CD4-positive, alpha-beta memory T cell (primary cell): ENCODE measurements around the gene PLBD2. TPM values are rescaled to one million over a fixed set of nuclear protein-coding genes. Genes with fewer than 3 reads are reported as not detected.

Source experiments
- CTCF ChIA-PET: fragments of 350-600 bp; sonication (Branson Sonifier 250); formaldehyde crosslinking; loops from one replicate; lab custom pipeline; 2021; ENCODE audit warnings: inconsistent platforms; ENCODE audit not compliant: partially characterized antibody; lab: Charles Lee
- POLR2A ChIA-PET: fragments of 350-600 bp; sonication (Branson Sonifier 250); formaldehyde crosslinking; loops from one replicate; lab custom pipeline; 2021; ENCODE audit not compliant: partially characterized antibody; lab: Charles Lee
- DNase-seq, 5 donors: peaks; one replicate each; pipeline versions ENCODE4 v3.0.0 to v3.0.0-alpha.2; 2020 to 2022; ENCODE audit warnings: mixed read lengths in 1 of 5
- H3K27ac ChIP-seq: one replicate; pipeline ENCODE4 v1.7.0; 2013; ENCODE audit warnings: low read depth, low read length
- H3K27me3 ChIP-seq: 2 replicates; pipeline ENCODE4 v1.7.0; 2013; ENCODE audit warnings: mild to moderate bottlenecking, low read length, moderate library complexity; ENCODE audit not compliant: insufficient read depth
- H3K36me3 ChIP-seq: 2 replicates; pipeline ENCODE4 v1.7.0; 2013; ENCODE audit warnings: mild to moderate bottlenecking, low read length, moderate library complexity; ENCODE audit not compliant: insufficient read depth
- H3K4me1 ChIP-seq: 2 replicates; pipeline ENCODE4 v1.7.0; 2013; ENCODE audit warnings: mild to moderate bottlenecking, low read length, moderate library complexity; ENCODE audit not compliant: insufficient read depth
- H3K4me3 ChIP-seq, 2 donors: one replicate each; pipeline ENCODE4 v1.7.0; 2013; ENCODE audit warnings: low read length in 2 of 2, mild to moderate bottlenecking in 1 of 2
- H3K9me3 ChIP-seq, 2 donors: one replicate each; pipeline ENCODE4 v1.7.0; 2013; ENCODE audit warnings: low read length in 2 of 2, control low read depth in 1 of 2; ENCODE audit not compliant: control insufficient read depth in 1 of 2
- H3K27ac Mint-ChIP-seq, 7 donors: one replicate each; pipeline ENCODE4 v1.8.0; 2020 to 2021; ENCODE audit warnings: mixed read lengths in 7 of 7, mild to moderate bottlenecking in 6 of 7, inconsistent platforms in 3 of 7, moderate library complexity in 3 of 7
- H3K27me3 Mint-ChIP-seq, 2 donors: one replicate each; pipeline ENCODE4 v1.8.0; 2020 to 2021; ENCODE audit warnings: mixed read lengths in 2 of 2
- H3K36me3 Mint-ChIP-seq, 2 donors: one replicate each; pipeline ENCODE4 v1.8.0; 2020 to 2021; ENCODE audit warnings: mixed read lengths in 2 of 2, inconsistent platforms in 1 of 2, mild to moderate bottlenecking in 1 of 2
- H3K4me1 Mint-ChIP-seq, 4 donors: one replicate each; pipeline ENCODE4 v1.8.0; 2020 to 2021; ENCODE audit warnings: mixed read lengths in 4 of 4, mild to moderate bottlenecking in 1 of 4
- H3K4me3 Mint-ChIP-seq, 8 donors: one replicate each; pipeline ENCODE4 v1.8.0; 2020 to 2021; ENCODE audit warnings: mixed read lengths in 8 of 8, mild to moderate bottlenecking in 7 of 8, moderate library complexity in 6 of 8, inconsistent platforms in 3 of 8
- H3K9me3 Mint-ChIP-seq, 8 donors: one replicate each; pipeline ENCODE4 v1.8.0; 2020 to 2021; ENCODE audit warnings: mixed read lengths in 8 of 8, mild to moderate bottlenecking in 5 of 8, inconsistent platforms in 3 of 8, moderate library complexity in 1 of 8
- intact Hi-C: fragments of 100-400 bp; cut with micrococcal nuclease; formaldehyde crosslinking; loops from one replicate; pipeline ENCODE4 v1.15.1; 2023
- polyA plus RNA-seq, 2 donors: library from polyadenylated mRNA; unstranded; fragments of 300-500 nt; fragmentation: Illumina TruSeq; gene quantifications; one replicate each; pipeline ENCODE4 v1.2.3, GENCODE V29; 2021
- total RNA-seq, 2 experiments: library from RNA; stranded (reverse); gene quantifications; one replicate each; pipeline ENCODE4 v1.2.3, GENCODE V29; 2021

The PLBD2 gene
- total and polyA plus RNA-seq, 4 experiments from 2014 or later = 2.2 to 18.4 (median 13.1) TPM

DNA sequence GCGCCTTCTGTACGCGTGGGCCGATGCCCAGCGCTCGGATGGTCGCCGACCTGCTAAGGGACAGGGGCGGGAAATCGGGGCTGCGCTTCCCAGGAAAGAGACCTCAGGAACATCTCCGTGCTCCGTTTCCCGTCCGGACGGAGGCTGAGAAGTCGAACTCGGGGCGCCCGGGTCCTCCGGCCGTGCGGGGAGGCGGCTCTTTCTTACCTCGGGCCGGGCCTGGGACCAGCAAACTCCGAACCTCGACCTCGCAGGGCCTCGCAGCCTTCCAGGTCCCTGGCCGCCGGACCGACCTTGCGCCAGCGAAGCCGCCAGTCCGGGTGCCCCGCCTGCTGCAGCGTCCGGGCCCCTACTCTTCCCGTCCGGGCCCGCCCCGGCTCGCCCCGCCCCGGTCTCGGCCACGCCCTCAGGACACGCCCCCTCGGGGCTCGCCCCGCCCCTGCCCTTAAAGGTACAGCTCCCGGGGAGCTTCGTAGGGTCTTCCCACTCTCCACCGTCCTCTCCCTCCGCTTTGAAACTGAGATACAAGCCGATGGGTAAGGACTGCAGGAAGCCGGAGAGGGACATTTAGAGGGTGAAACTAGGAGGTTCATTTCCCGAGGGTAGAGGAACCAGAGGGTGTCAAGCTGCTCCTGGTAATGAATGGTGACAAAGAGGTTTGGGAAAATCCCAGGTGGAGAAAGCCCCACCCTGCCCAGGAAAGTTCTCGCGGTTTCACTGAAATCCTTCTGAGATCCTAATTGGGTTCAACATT is 23.4 kb upstream of the PLBD2 start, which contains the start of gene SLC8B1:
Gene SLC8B1, minus strand, starts transcription at position 324 of the 754 bp plus-strand sequence. CDS start 2,231 bp downstream, outside the sequence.
- no peaks in the 10 kb centered on the region for H3K27me3 ChIP-seq
- H3K4me1 Mint-ChIP-seq = peaks cover 19 to 52% (median 36%) of the 10 kb centered on the region in 4 donors
- POLR2A ChIA-PET = interaction anchor here (1.1 to 2.0 kb wide), 5 partner anchors 15 to 357 kb away, joined by 3 to 10 read pairs (median 7); partner anchors contain the start of genes DDX54, OAS2, PLBD2 and RITA1
- no peaks in the 10 kb centered on the region for H3K27me3 Mint-ChIP-seq
- intact Hi-C loops = loop anchor here (1.0 kb wide), 4 partner anchors 23 to 397 kb away; partner anchors contain the start of genes DDX54, OAS3, PLBD2 and RITA1
- peak within 1 kb of the TSS; percentile 50 for H3K27ac ChIP-seq
- no peaks in the 10 kb centered on the region for H3K9me3 Mint-ChIP-seq
- peak within 1 kb of the TSS; percentile 84 to 96 (median 89) for H3K27ac Mint-ChIP-seq
- no peaks in the 10 kb centered on the region for H3K9me3 ChIP-seq
- H3K4me1 ChIP-seq = peaks cover 21% of the 10 kb centered on the region
- H3K4me3 Mint-ChIP-seq = peak within 1 kb of the TSS; percentile 92 to 99 (median 98)
- peaks cover 17 to 34% of the 10 kb centered on the region in 2 donors for H3K36me3 Mint-ChIP-seq
- peaks cover 11% of the 10 kb centered on the region for H3K36me3 ChIP-seq
- H3K4me3 ChIP-seq = peak within 1 kb of the TSS; percentile 69 to 79
- CTCF ChIA-PET = interaction anchor here (0.7 to 0.9 kb wide), 3 partner anchors 8 to 24 kb away, joined by 3 to 4 read pairs (median 4); no protein-coding TSS in a partner anchor
- DNase-seq = peak; percentile 75 to 85 (median 76)

GRCh38 chr12:113339540-113339939 is 18.8 kb upstream of the PLBD2 start:
- H3K4me3 ChIP-seq = no peak overlapping the region
- Mint-ChIP-seq H3K27me3 (no peaks in the 10 kb centered on the region), H3K9me3 (no peaks in the 10 kb centered on the region), H3K36me3 (peaks cover 0 to 1% of the 10 kb centered on the region in 2 donors), H3K4me1 (peaks cover under 1 to 12% (median 6%) of the 10 kb centered on the region in 4 donors), H3K27ac (no peak overlapping the region), H3K4me3 (no peak overlapping the region)
- H3K27ac ChIP-seq = no peak overlapping the region
- peaks cover 6% of the 10 kb centered on the region for H3K4me1 ChIP-seq
- ChIA-PET CTCF (no interaction called here), POLR2A (no interaction called here)
- no peaks in the 10 kb centered on the region for H3K9me3 ChIP-seq
- H3K27me3 ChIP-seq = no peaks in the 10 kb centered on the region
- intact Hi-C loops = no loop called here
- no peaks in the 10 kb centered on the region for H3K36me3 ChIP-seq
- DNase-seq = no peak

GRCh38 chr12:113340061-113340460 is 18.3 kb upstream of the PLBD2 start:
- Histone ChIP-seq H3K4me3 (no peak overlapping the region), H3K27ac (no peak overlapping the region), H3K4me1 (peaks cover 6% of the 10 kb centered on the region), H3K9me3 (no peaks in the 10 kb centered on the region), H3K27me3 (no peaks in the 10 kb centered on the region), H3K36me3 (no peaks in the 10 kb centered on the region)
- Mint-ChIP-seq H3K4me3 (no peak overlapping the region), H3K27me3 (no peaks in the 10 kb centered on the region), H3K27ac (no peak overlapping the region), H3K4me1 (peaks cover 0 to 9% (median 4%) of the 10 kb centered on the region in 4 donors), H3K36me3 (no peaks in the 10 kb centered on the region), H3K9me3 (no peaks in the 10 kb centered on the region)
- DNase-seq = no peak
- intact Hi-C loops = no loop called here
- ChIA-PET POLR2A (no interaction called here), CTCF (no interaction called here)

GRCh38 chr12:113341535-113341934 is 16.9 kb upstream of the PLBD2 start:
- Histone ChIP-seq H3K4me1 (no peaks in the 10 kb centered on the region), H3K4me3 (no peak overlapping the region), H3K9me3 (no peaks in the 10 kb centered on the region), H3K27me3 (no peaks in the 10 kb centered on the region), H3K27ac (no peak overlapping the region), H3K36me3 (no peaks in the 10 kb centered on the region)
- no peak for DNase-seq
- intact Hi-C loops = no loop called here
- ChIA-PET POLR2A (no interaction called here), CTCF (interaction anchor here (1.1 kb wide), 1 partner anchor 13 kb away, joined by 3 read pairs; no protein-coding TSS in a partner anchor)
- no peak overlapping the region for H3K4me3 Mint-ChIP-seq
- H3K27ac Mint-ChIP-seq = peak overlapping the region in 1 of 7 donors; percentile 29
- no peaks in the 10 kb centered on the region for H3K27me3 Mint-ChIP-seq
- no peaks in the 10 kb centered on the region for H3K9me3 Mint-ChIP-seq
- peaks cover 0 to 8% (median 2%) of the 10 kb centered on the region in 4 donors for H3K4me1 Mint-ChIP-seq
- H3K36me3 Mint-ChIP-seq = no peaks in the 10 kb centered on the region

DNA sequence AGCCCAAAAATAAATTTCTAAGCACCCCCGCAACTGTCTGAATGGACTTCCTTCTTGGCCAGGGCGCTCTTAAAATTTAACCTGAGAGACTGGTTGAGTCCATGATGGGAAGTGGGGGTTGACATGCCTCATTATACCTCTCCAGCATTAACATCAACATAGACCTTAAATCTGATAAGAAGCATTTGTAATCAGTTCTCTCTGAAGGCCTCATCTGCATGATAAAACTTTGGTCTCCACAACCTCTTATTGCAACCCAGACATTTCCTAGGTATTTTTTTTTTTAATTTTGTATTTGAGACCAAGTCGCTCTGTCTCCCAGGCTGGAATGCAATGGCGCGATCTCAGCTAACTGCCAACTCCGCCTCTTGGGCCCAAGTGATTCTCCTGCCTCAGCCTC is 13.1 kb upstream of the PLBD2 start:
- no peaks in the 10 kb centered on the region for H3K36me3 Mint-ChIP-seq
- H3K27ac ChIP-seq = no peak overlapping the region
- no peaks in the 10 kb centered on the region for H3K9me3 Mint-ChIP-seq
- H3K27me3 Mint-ChIP-seq = peaks cover 0 to 3% of the 10 kb centered on the region in 2 donors
- H3K27ac Mint-ChIP-seq = no peak overlapping the region
- POLR2A ChIA-PET = no interaction called here
- CTCF ChIA-PET = no interaction called here
- H3K9me3 ChIP-seq = no peaks in the 10 kb centered on the region
- no peak overlapping the region for H3K4me3 ChIP-seq
- no peaks in the 10 kb centered on the region for H3K27me3 ChIP-seq
- no peak for DNase-seq
- no peaks in the 10 kb centered on the region for H3K36me3 ChIP-seq
- no peak overlapping the region for H3K4me3 Mint-ChIP-seq
- H3K4me1 Mint-ChIP-seq = no peaks in the 10 kb centered on the region
- intact Hi-C loops = no loop called here
- no peaks in the 10 kb centered on the region for H3K4me1 ChIP-seq

GRCh38 chr12:113346353-113346752 is 12.0 kb upstream of the PLBD2 start:
- H3K4me3 ChIP-seq = no peak overlapping the region
- H3K27ac ChIP-seq = no peak overlapping the region
- Mint-ChIP-seq H3K36me3 (no peaks in the 10 kb centered on the region), H3K9me3 (no peaks in the 10 kb centered on the region), H3K27ac (no peak overlapping the region), H3K4me1 (no peaks in the 10 kb centered on the region), H3K4me3 (no peak overlapping the region), H3K27me3 (peaks cover 0 to 6% of the 10 kb centered on the region in 2 donors)
- H3K27me3 ChIP-seq = no peaks in the 10 kb centered on the region
- no peaks in the 10 kb centered on the region for H3K4me1 ChIP-seq
- no peaks in the 10 kb centered on the region for H3K9me3 ChIP-seq
- DNase-seq = no peak
- CTCF ChIA-PET = no interaction called here
- POLR2A ChIA-PET = no interaction called here
- intact Hi-C loops = no loop called here
- no peaks in the 10 kb centered on the region for H3K36me3 ChIP-seq

DNA sequence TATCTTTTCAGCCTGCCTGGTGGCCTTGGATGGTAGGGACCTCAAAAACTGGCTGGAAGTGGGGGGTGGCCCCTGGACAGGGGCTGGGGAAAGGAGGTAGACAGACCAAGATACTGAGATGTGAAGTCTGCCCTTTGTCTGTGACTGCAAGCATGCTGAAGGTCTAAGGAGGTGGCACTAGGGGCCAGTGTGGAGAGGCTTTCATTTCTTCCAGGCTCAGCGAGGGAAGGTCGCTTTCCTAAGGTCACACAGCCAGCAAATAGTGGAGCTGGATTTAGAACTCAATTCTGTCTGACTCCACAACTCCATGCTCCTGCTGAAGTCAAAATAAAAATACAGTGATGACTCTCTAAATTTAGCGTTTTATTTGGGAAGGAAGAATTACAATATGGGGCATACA is 11.3 kb upstream of the PLBD2 start:
- Mint-ChIP-seq H3K27me3 (peaks cover 0 to 6% of the 10 kb centered on the region in 2 donors), H3K9me3 (no peaks in the 10 kb centered on the region), H3K4me3 (no peak overlapping the region), H3K4me1 (no peaks in the 10 kb centered on the region), H3K27ac (no peak overlapping the region), H3K36me3 (no peaks in the 10 kb centered on the region)
- no peak overlapping the region for H3K27ac ChIP-seq
- POLR2A ChIA-PET = no interaction called here
- no peak overlapping the region for H3K4me3 ChIP-seq
- CTCF ChIA-PET = no interaction called here
- no peaks in the 10 kb centered on the region for H3K4me1 ChIP-seq
- no peak for DNase-seq
- intact Hi-C loops = no loop called here
- no peaks in the 10 kb centered on the region for H3K27me3 ChIP-seq
- no peaks in the 10 kb centered on the region for H3K9me3 ChIP-seq
- no peaks in the 10 kb centered on the region for H3K36me3 ChIP-seq
